ENCODE data around the gene NUPR2.
"Not testable (repeated sequence)": the region's sequence is repeated elsewhere in the genome, so short reads cannot be mapped to it uniquely, and the experiment has no call there.

DNA sequence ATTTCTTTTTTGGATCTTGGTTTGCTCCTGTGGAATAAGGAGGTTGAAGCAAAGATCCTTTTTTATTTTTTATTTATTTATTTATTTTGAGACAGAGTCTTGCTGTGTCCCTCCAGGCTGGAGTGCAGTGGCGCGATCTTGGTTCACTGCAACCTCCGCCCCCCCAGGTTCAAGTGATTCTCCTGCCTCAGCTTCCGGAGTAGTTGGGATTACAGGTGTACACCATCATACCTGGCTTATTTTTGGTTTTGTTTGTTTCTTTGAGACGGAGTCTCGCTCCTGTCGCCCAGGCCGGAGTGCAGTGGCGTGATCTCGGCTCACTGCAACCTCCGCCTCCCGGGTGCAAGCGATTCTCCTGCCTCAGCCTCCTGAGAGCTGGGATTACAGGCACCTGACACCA lies 49.8 kb downstream of the NUPR2 start:
- TF ChIP-seq CTCF, POLR2A (IDR thresholded peaks at IDR 0.05): not testable (repeated sequence)
